ENCODE results near the gene MAFG.
"Not testable (repeated sequence)": the region's sequence is repeated elsewhere in the genome, so short reads cannot be mapped to it uniquely, and the experiment has no call there.

The MAFG gene

DNA sequence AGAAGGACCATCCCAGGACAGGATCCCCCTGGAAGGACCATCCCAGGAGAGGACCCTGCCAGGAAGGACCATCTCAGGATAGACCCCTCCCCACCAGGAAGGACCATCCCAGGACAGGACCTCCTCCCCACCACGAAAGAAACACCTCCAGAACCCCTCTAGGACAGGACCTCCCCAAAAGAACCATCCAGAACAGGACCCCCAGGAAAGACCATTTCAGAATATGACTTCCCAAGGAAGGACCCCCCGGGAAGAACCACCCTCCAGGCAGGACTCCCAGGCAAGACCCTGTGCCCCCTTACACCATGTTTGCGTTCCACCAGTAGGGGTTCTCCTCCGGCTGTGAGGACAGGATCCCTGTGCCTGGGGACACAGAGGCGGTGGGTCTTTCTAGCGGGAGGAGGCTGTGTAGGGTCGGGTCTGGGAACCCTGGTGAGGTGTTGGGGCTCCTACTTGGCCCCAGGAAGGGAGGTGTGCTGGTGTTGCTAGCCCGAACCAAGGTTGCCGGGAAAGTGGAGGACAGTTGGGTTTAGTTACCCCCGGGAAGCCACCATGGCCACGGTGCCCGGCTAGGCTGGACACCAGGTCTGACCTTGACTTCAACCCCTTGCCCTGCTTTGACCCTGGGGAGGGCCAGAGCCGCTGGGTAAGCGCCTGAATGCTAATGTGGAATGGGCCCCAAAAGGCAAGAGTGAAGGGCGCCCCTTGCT is 31.3 kb upstream of the MAFG start:
- no peak for DNase-seq (ENCODE audit: low spot score)

GRCh38 chr17:81957691-81958432 is 30.3 kb upstream of the MAFG start:
- DNase-seq (ENCODE audit: low spot score), result no peak

- DNase-seq (ENCODE audit: low spot score), result no peak
Measured at GRCh38 chr17:81956607-81957589, 29.4 kb upstream of the MAFG start.

- DNase-seq (ENCODE audit: low spot score), result no peak
Measured at GRCh38 chr17:81955756-81956544, 28.4 kb upstream of the MAFG start.

- DNase-seq (ENCODE audit: low spot score), result no peak
Measured at GRCh38 chr17:81955058-81955681, 27.6 kb upstream of the MAFG start.

- DNase-seq (ENCODE audit: low spot score), result no peak
Measured at GRCh38 chr17:81954131-81955057, 26.9 kb upstream of the MAFG start.

DNA sequence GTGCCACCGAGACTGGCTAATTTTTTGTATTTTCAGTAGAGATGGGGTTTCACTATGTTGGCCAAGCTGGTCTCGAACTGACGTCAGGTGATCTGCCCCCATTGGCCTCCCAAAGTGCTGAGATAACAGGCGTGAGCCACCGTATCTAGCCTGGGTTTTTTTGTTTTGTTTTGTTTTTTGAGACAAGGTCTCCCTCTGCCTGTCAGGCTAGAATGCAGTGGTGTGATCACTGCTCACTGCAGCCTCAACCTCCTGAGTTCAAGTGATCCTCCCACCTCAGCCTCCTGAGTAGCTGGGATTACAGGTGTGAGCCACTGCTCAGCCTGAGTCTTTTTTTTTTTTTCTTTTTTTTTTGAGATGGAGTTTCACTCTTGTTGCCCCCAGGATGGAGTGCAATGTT is 25.9 kb upstream of the MAFG start:
- not testable (repeated sequence) for DNase-seq (ENCODE audit: low spot score)

DNA sequence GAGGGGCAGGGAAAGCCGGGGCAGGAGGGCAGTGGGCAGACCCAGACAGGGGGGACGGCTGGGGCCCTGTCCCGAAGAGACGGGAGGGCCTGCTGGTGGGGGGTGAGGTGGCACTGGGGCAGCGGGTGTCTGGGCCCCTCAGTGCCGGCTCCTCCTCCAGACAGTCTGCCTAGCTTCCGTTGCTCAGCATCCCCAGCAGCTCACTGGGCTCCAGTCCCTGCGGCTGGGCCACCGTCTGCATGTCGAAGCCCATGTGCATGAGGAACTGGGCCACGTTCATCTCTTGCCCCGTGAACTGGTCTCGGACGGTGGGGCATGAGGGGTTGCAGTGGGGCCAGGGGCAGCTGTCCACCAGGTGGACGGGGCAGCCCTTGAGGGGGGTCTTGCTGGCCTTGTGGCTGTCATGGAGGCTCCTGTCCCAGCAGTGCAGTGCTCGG is 25.3 kb upstream of the MAFG start:
- DNase-seq (ENCODE audit: low spot score), result no peak

DNA sequence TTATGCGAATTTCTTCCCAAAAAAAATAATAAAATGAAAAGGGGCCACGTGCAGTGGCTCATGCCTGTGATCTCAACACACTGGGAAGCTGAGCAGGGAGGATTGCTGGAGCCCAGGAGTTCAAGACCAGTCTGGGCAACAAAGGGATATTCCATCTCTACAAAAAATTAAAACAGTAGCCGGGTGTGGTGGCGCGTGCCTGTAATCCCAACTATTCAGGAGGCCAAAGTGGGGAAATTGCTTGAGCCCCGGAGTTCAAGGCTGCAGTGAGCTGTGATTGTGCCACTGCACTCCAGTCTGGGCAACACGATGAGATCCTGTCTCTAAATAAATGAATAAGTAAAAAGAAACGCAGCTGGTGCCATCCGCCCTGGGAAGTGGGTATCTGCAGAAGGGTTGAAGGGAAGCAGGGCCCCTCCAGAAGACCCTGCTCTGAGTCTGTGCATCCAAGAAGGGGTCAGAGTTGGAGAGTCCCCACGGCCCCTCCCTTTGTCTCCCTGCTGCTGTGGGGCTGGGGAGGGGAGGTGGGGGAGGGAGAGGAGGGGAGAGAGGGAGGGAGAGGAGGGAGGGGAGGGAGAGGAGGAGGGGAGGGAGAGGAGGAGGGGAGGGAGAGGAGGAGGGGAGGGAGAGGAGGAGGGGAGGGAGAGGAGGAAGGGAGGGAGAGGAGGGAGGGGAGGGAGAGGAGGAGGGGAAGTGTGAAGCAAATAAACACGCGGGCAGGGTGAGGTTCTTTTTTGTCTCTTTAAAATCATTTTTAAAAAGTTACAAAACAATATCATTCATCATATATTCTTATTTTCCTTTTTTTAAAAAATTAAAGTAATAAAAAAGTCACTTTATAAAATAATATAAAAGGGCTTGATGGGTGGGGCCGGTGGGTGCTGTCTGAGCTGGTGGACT is 24.5 kb upstream of the MAFG start:
- DNase-seq (ENCODE audit: low spot score), result no peak

GRCh38 chr17:81950501-81950900 is 23.0 kb upstream of the MAFG start:
- DNase-seq (ENCODE audit: low spot score), result no peak

DNA sequence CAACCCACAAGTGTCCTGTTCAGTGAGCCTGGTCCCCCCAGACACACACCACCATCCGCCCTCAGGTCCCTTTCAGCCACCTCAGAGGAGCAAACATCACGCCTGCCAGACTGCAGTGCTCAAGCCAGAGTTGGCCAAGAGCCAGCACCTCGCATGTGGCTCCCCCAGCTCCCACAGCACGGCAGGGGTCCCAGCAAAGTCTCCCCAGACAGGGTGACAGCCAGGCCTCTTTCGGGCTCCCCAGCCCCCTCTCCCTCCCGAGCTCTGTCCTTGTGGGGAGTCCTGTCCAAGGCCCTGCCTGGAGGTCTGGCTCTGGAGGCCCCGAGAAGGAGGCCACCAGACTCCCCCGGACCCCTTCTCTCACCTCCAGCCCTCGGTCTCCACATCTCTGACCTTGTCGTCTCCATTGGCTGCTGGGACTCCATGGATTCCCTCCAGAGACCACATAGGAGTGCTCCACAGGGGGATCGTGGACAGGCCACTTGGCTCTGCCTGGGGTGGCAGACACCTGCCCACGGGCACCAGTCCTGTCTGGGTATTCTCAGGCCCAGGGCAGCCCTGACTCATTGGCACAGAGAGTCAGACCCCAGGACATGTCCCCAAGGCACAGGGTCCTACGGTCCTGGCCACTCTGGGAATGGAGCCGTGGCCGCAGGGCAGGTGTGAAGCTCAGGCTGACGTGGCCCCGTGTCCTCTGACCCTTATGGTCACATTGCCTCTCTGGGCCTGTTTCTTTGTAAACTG is 21.3 kb upstream of the MAFG start:
- no peak for DNase-seq (ENCODE audit: low spot score)

GRCh38 chr17:81947189-81947588 is 19.7 kb upstream of the MAFG start, which contains the start of gene MYADML2:
Gene MYADML2 (minus strand): TSS chr17:81947233. CDS start chr17:81941741, 5,492 bp downstream.
- no peak for DNase-seq (ENCODE audit: low spot score)

GRCh38 chr17:81944858-81945257 is 17.3 kb upstream of the MAFG start:
- DNase-seq (ENCODE audit: low spot score), result no peak

DNA sequence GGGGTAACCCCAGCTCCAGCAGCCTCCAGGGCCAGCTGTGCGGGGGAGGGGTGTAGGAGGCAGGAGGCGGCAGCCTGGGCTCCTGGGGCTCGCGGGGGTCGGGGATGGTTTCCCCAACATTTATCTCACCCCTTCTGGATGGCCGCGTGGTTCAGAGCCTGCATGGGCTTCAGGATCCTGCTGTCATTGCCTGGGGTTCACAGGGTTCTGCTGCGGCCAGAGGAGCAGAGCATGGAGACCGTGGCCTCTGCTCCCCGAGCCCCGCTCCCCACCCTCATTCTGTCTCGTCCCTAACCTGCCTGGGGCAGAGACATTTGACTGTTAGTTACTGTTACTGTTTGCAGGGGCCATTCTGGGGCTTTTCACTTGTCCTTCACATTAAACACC is 14.6 kb upstream of the MAFG start:
- no peak for DNase-seq (ENCODE audit: low spot score)

DNA sequence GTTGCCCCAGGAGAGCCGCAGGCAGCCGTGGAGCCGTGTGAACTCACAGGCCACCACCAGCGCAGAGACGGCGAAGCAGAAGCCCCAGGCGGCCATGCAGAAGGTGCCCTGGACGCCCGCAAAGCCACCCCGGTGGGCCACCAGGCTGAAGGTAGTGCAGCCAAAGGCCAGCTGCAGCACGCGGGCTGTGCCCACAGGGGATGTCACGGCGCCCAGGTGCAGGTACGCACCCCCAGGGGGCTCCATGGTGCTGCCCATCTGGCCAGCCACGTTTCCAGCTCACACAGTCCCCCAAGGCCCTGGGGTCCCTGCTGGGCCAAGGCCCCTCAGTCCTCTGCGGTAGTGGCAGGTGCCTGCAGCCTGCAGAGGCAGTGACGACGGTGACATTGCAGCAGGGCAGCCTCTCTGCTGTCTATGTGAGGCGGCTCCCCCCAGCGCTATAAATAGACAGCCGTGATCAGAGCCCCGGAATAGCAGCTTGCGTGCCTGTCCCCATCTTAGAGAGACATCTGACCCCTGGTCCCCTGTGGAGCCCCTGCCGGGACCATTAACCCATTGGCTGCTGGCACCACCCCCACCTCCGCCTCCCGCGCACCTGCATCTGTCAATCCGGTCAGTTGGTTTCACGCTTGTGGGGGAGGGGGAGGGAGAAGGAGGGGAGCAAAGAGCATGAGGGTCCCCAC is 14.1 kb upstream of the MAFG start:
- DNase-seq (ENCODE audit: low spot score), result no peak

GRCh38 chr17:81940538-81941483 is 13.3 kb upstream of the MAFG start:
- DNase-seq (ENCODE audit: low spot score), result no peak

Data from Ammon's horn (tissue), 1 donor.